Airway epithelial cell (primary cell): ENCODE data around the gene COCH. TPM values are rescaled to one million over a fixed set of nuclear protein-coding genes. Genes with fewer than 3 reads are reported as not detected.

Experiments used
- total RNA-seq: library from RNA; depleted of rRNA; stranded (reverse); fragments of >200 nt; gene quantifications from 2 replicates; pipeline ENCODE4 v1.2.3, GENCODE V29; 2015

Gene COCH
- 0.42 and 1.0 TPM in 2 replicates for total RNA-seq

GRCh38 chr14:30874120-30874998 lies at the start of gene COCH:
Gene COCH (plus strand): TSS chr14:30874559. CDS start chr14:30874939, 380 bp downstream.

Other genes starting within 250 kb of the COCH start
- 9.0 and 12.1 TPM in 2 replicates for gene AP4S1, start 151.1 kb downstream of the COCH start, total RNA-seq
- gene STRN3, start 151.8 kb downstream of the COCH start, total RNA-seq, result 22.9 and 34.3 TPM in 2 replicates